C4-2B (cell line): ENCODE data around the gene AP3M1.

ENCODE experiments used
- H3K27ac ChIP-seq: fragments of 450-650 bp; 2 replicates; pipeline ENCODE4 v1.5.1; 2017
- ZFX ChIP-seq: fragments of 450-650 bp; IDR thresholded peaks from 2 replicates; pipeline ENCODE4 v1.6.1; 2017
- TF ChIP-seq, protein P1 (sequence below): fragments of 450-650 bp; conservative IDR thresholded peaks from 2 replicates; pipeline ENCODE4 v1.5.1; 2017; ENCODE audit warnings: mild to moderate bottlenecking

The AP3M1 gene

DNA sequence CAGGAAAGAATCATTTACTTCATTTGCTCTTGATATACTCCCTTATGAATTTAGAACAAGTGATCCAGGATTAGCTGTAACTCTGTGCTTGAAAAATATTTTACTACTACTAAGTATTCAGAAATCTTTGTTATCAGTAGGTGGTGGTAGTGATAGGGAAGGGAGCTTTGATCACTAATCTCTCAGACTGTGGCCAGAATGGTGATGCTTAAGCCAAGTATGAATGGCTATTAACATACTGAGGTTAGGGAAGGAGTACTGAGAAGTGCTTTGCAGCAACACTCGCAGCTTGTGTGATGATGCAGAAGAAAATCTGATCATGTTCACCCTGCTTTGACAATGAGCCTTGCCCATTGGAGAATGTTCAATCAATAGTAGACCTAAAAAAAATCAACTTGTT lies 29.3 kb downstream of the AP3M1 start:
- TF ChIP-seq ZFX = no peak
- TF ChIP-seq, protein P1, sequence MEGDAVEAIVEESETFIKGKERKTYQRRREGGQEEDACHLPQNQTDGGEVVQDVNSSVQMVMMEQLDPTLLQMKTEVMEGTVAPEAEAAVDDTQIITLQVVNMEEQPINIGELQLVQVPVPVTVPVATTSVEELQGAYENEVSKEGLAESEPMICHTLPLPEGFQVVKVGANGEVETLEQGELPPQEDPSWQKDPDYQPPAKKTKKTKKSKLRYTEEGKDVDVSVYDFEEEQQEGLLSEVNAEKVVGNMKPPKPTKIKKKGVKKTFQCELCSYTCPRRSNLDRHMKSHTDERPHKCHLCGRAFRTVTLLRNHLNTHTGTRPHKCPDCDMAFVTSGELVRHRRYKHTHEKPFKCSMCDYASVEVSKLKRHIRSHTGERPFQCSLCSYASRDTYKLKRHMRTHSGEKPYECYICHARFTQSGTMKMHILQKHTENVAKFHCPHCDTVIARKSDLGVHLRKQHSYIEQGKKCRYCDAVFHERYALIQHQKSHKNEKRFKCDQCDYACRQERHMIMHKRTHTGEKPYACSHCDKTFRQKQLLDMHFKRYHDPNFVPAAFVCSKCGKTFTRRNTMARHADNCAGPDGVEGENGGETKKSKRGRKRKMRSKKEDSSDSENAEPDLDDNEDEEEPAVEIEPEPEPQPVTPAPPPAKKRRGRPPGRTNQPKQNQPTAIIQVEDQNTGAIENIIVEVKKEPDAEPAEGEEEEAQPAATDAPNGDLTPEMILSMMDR = no peak
- H3K27ac ChIP-seq = no peak overlapping the region

GRCh38 chr10:74120911-74121310 lies 29.7 kb downstream of the AP3M1 start:
- TF ChIP-seq ZFX = no peak
- TF ChIP-seq, protein P1 = no peak
- H3K27ac ChIP-seq = no peak overlapping the region

DNA sequence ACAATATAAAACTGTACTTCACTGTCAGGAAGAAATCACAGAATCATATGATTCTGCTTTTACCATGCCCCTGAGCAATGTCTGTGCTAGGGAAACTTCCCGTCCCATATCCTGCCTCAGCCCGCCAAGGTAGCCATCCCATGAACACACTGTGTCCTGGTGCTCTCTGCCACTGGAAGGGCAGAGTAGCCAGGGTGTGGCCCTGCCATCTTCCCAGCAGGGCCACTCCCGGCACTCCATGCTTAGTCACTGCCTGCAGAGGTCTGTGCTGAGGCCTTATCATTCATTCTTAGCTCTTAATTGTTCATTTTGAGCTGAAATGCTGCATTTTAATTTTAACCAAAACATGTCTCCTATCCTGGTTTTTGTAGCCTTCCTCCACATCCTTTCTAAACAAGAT lies 31.8 kb downstream of the AP3M1 start:
- H3K27ac ChIP-seq = no peak overlapping the region
- TF ChIP-seq ZFX = no peak
- TF ChIP-seq, protein P1 = no peak

DNA sequence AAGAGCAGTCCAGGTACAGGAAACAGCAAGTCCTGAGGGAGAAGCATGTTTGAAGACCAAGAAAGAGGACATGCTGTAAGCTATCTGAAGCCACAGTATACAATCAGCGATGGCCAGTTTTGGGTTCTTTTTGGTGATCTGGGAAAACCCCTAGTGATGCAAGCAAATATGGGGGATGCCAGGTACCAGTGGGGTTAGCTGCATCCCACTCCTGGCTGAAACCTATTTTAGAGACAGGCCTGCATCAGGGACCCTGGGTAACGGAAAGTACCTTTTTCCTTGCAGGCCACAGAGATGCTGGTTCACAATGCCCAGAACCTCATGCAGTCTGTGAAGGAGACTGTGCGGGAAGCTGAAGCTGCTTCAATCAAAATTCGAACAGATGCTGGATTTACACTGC lies 32.9 kb downstream of the AP3M1 start:
- H3K27ac ChIP-seq = no peak overlapping the region
- TF ChIP-seq, protein P1 = no peak
- TF ChIP-seq ZFX = no peak

DNA sequence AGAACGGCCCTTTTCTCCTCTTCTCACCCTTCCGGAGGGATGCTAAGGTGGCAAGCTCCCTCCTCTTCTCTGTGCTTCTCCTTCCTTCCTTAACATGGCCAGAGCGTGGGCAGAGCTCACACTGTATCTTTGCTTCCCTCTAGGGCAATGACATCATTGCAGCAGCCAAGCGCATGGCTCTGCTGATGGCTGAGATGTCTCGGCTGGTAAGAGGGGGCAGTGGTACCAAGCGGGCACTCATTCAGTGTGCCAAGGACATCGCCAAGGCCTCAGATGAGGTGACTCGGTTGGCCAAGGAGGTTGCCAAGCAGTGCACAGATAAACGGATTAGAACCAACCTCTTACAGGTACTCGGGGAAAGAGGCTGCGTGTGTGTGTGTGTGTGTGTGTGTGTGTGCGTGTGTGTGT lies 36.6 kb downstream of the AP3M1 start:
- H3K27ac ChIP-seq = no peak overlapping the region

GRCh38 chr10:74113546-74113945 lies 37.1 kb downstream of the AP3M1 start:
- TF ChIP-seq, protein P1 = no peak
- TF ChIP-seq ZFX = no peak

More for the DNA sequence above, 36.6 kb downstream of the AP3M1 start:
- TF ChIP-seq, protein P1 = no peak
- TF ChIP-seq ZFX = no peak

GRCh38 chr10:74111799-74112198 lies 38.8 kb downstream of the AP3M1 start:
- no peak for TF ChIP-seq ZFX
- TF ChIP-seq, protein P1 = no peak

More at GRCh38 chr10:74113546-74113945, 37.1 kb downstream of the AP3M1 start:
- no peak overlapping the region for H3K27ac ChIP-seq

More at GRCh38 chr10:74111799-74112198, 38.8 kb downstream of the AP3M1 start:
- no peak overlapping the region for H3K27ac ChIP-seq
